Kidney (tissue), 14 donors: ENCODE results near the gene KLF11. TPM values are rescaled to one million over a fixed set of nuclear protein-coding genes. Genes with fewer than 3 reads are reported as not detected.
A peak's percentile ranks its signal among the peaks of the same experiment; 100 is the strongest.

Experiments
- DNase-seq, 5 donors: peaks; one replicate each; pipeline ENCODE4 v3.0.0-alpha.2; 2013 to 2020
- FAIRE-seq: peaks from 2 replicates; lab custom pipeline; 2012; peaks lifted over from hg19 to GRCh38; lab: Jason Lieb, UNC
- H3K27ac ChIP-seq, 2 donors: one replicate each; pipeline ENCODE4 v1.7.0; 2013; ENCODE audit warnings: low read depth in 2 of 2, low read length in 2 of 2, inconsistent platforms in 1 of 2
- H3K27me3 ChIP-seq: one replicate; pipeline ENCODE4 v1.7.1; 2013; ENCODE audit warnings: low read length, inconsistent platforms; ENCODE audit not compliant: control insufficient read depth, insufficient read depth
- H3K36me3 ChIP-seq, 3 donors: one replicate each; pipeline versions ENCODE4 v1.7.0 to v1.7.1; 2013; ENCODE audit warnings: low read length in 3 of 3, control low read depth in 1 of 3, inconsistent platforms in 1 of 3; ENCODE audit not compliant: insufficient read depth in 3 of 3, control insufficient read depth in 2 of 3
- H3K4me1 ChIP-seq, 3 donors: one replicate each; pipeline versions ENCODE4 v1.7.0 to v1.7.1; 2013; ENCODE audit warnings: low read length in 3 of 3, inconsistent platforms in 1 of 3, low read depth in 1 of 3; ENCODE audit not compliant: control insufficient read depth in 2 of 3, insufficient read depth in 2 of 3
- H3K4me3 ChIP-seq, 3 donors: one replicate each; pipeline versions ENCODE4 v1.7.0 to v1.8.1; 2013; ENCODE audit warnings: low read length in 3 of 3, control low read depth in 1 of 3, inconsistent platforms in 1 of 3
- H3K9ac ChIP-seq, 3 donors: one replicate each; pipeline versions ENCODE4 v1.7.0 to v1.7.1; 2013; ENCODE audit warnings: low read length in 3 of 3, control low read depth in 1 of 3, inconsistent platforms in 1 of 3
- H3K9me3 ChIP-seq, 3 donors: one replicate each; pipeline versions ENCODE4 v1.7.0 to v1.7.1; 2013; ENCODE audit warnings: low read length in 3 of 3, control low read depth in 1 of 3, inconsistent platforms in 1 of 3; ENCODE audit not compliant: control insufficient read depth in 2 of 3, insufficient read depth in 1 of 3
- intact Hi-C: fragments of 100-400 bp; cut with DNase I; formaldehyde crosslinking; loops from one replicate; pipeline ENCODE4 v1.11.1; 2022
- polyA plus RNA-seq: library from polyadenylated mRNA; stranded (reverse); fragments of 350-450 nt; fragmentation: Illumina TruSeq; extraction: RNeasy Lipid Tissue Mini Kit (QIAGEN cat#74804); gene quantifications from one replicate; pipeline ENCODE4 v1.2.3, GENCODE V29; 2014; ENCODE audit warnings: low read depth, low replicate concordance; ENCODE audit not compliant: insufficient read depth
- total RNA-seq: library from RNA; stranded (reverse); fragmentation: NEBNext Ultra II Directional; extraction: Animal tissue kit (Norgen Biotek cat#: 25700); gene quantifications from one replicate; pipeline ENCODE4 v1.2.1, GENCODE V29; 2021
- TF ChIP-seq, protein P1 (sequence below): IDR thresholded peaks from 3 replicates; pipeline ENCODE4 v1.5.1; 2012; ENCODE audit warnings: mild to moderate bottlenecking, moderate library complexity, borderline replicate concordance; ENCODE audit not compliant: insufficient read depth; ENCODE audit errors: extremely low read depth
- donor health status: control.
- donor health status: control.
- donor health status: control.
- donor health status: control.
- donor health status: control.
- donor health status: DM: yes; HTN: yes; CAD: no.
- donor health status: Normal renal cell carcinoma (clear cell type).

Gene KLF11
- total and polyA plus RNA-seq, 2 donors from 2014 or later: 9.4 to 34.0 TPM

DNA sequence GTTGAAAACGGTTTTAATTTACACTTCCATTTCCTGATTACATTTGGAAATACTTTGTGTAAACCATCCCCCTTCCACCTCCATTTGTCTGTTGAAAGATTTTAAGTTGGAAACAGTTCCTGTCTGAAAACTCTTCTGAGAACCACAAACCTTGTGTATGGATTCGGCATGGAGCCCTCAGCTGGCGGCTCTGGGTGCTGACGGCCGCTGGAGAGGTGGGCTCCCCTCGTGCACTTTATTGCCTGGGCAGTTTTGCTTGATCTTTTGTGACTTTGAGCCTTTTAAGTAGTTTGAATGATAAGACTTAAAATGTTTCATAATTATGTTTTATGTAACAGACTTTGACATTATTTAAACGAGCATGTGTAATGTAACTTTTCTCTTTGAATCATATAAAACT lies 11.1 kb downstream of the KLF11 start:
- DNase-seq: peak in 1 of 5 donors; percentile 39
- H3K4me1 ChIP-seq: peaks cover 0 to 10% (median 7%) of the 10 kb centered on the region in 3 donors
- H3K4me3 ChIP-seq: no peak overlapping the region
- no peaks in the 10 kb centered on the region for H3K27me3 ChIP-seq
- TF ChIP-seq, protein P1, sequence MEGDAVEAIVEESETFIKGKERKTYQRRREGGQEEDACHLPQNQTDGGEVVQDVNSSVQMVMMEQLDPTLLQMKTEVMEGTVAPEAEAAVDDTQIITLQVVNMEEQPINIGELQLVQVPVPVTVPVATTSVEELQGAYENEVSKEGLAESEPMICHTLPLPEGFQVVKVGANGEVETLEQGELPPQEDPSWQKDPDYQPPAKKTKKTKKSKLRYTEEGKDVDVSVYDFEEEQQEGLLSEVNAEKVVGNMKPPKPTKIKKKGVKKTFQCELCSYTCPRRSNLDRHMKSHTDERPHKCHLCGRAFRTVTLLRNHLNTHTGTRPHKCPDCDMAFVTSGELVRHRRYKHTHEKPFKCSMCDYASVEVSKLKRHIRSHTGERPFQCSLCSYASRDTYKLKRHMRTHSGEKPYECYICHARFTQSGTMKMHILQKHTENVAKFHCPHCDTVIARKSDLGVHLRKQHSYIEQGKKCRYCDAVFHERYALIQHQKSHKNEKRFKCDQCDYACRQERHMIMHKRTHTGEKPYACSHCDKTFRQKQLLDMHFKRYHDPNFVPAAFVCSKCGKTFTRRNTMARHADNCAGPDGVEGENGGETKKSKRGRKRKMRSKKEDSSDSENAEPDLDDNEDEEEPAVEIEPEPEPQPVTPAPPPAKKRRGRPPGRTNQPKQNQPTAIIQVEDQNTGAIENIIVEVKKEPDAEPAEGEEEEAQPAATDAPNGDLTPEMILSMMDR: no peak
- peak overlapping the region in 1 of 2 donors; percentile 28 for H3K27ac ChIP-seq
- no peak for FAIRE-seq
- intact Hi-C loops: loop anchor here (10.0 kb wide), 2 partner anchors 70 to 240 kb away; no protein-coding TSS in a partner anchor
- no peak overlapping the region for H3K9ac ChIP-seq
- H3K9me3 ChIP-seq: no peaks in the 10 kb centered on the region
- peaks cover 2 to 45% (median 7%) of the 10 kb centered on the region in 3 donors for H3K36me3 ChIP-seq

DNA sequence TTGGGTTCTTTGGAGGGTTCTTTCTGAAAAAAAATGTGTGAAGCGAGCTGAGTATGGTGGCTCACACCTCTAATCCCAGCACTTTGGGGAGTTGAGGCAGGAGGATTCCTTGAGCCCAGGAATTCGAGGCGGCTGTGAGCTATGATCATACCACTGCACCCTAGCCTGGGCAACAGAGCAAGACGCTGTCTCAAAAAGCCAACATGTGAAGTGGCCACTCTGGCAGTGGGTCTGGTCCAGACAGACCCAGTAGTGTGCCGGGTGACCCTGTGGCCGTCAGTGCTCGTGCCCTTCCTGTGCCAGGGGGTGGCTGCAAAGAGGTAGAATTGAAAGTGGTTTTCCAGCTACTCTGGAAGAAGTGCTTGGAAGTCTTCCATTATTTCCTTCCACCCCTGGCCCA lies 11.6 kb downstream of the KLF11 start:
- DNase-seq (peak in 1 of 5 donors; percentile 49), FAIRE-seq (no peak)
- Histone ChIP-seq H3K27ac (peak overlapping the region; percentile 11 to 24), H3K4me3 (no peak overlapping the region), H3K36me3 (peaks cover 2 to 45% (median 5%) of the 10 kb centered on the region in 3 donors), H3K9ac (no peak overlapping the region), H3K9me3 (no peaks in the 10 kb centered on the region), H3K4me1 (peaks cover 0 to 10% (median 7%) of the 10 kb centered on the region in 3 donors), H3K27me3 (no peaks in the 10 kb centered on the region)
- TF ChIP-seq, protein P1: no peak
- intact Hi-C loops: loop anchor here (10.0 kb wide), 2 partner anchors 70 to 240 kb away; no protein-coding TSS in a partner anchor

DNA sequence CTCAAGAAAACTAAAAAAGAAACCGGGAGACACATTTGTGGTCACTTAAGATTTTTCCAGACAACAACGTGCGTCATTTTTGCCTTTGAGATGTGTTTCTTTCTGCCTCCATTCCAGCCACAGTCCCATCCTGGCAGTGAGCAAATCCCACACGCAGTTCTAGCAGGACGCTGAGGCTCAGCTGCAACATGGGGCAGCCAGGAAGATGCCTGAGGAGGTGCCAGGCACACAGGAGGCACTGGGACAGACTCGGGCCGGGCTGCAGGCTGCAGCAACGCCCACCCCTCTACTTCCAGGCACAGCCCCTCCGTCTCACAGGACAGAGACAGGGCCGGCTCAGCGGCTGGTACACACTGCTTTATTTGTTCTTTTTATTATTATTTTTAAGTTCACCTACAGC lies 13.1 kb downstream of the KLF11 start:
- Histone ChIP-seq H3K36me3 (peaks cover 2 to 45% (median 5%) of the 10 kb centered on the region in 3 donors), H3K9me3 (no peaks in the 10 kb centered on the region), H3K27ac (no peak overlapping the region), H3K27me3 (no peaks in the 10 kb centered on the region), H3K4me1 (peaks cover 0 to 16% (median 7%) of the 10 kb centered on the region in 3 donors), H3K4me3 (no peak overlapping the region), H3K9ac (no peak overlapping the region)
- intact Hi-C loops: loop anchor here (10.0 kb wide), 2 partner anchors 72 to 242 kb away; no protein-coding TSS in a partner anchor
- TF ChIP-seq, protein P1: no peak
- DNase-seq: peak in 1 of 5 donors; percentile 56
- no peak for FAIRE-seq
